ENCODE results near the gene POLR3B. TPM values are rescaled to one million over a fixed set of nuclear protein-coding genes. Genes with fewer than 3 reads are reported as not detected.

The POLR3B gene
- total RNA-seq: 9.6 TPM
- long read RNA-seq, full-length matches to known transcripts: 13 of 15 reads
- long read RNA-seq, partial matches to known transcripts: 2 of 15 reads
- long read RNA-seq, other reads (novel, unspliced or antisense): 0 of 15 reads

- Histone ChIP-seq H3K27me3 (ENCODE audit: low read depth) (no peaks in the 10 kb centered on the region), H3K36me3 (no peaks in the 10 kb centered on the region), H3K27ac (peak within 1 kb of the TSS; percentile 93), H3K4me1 (peaks cover 21% of the 10 kb centered on the region), H3K9me3 (no peaks in the 10 kb centered on the region), H3K4me3 (peak within 1 kb of the TSS; percentile 78)
- TF ChIP-seq CTCF (IDR thresholded peaks at IDR 0.05): peak; percentile 92
- ATAC-seq (peak; percentile 95 to 98), DNase-seq (peak; percentile 97)
- intact Hi-C loops (cut with DNase I): loop anchor here (10.0 kb wide), 1 partner anchor 53 kb away; the partner anchor contains the start of gene TCP11L2
These were observed at the start of gene POLR3B for GRCh38 chr12:106357549-106358395. POLR3B (plus strand) TSS chr12:106357748; CDS start chr12:106357880, 132 bp downstream.

- Histone ChIP-seq H3K27me3 (ENCODE audit: low read depth) (no peaks in the 10 kb centered on the region), H3K4me3 (no peak overlapping the region), H3K36me3 (peaks cover 16% of the 10 kb centered on the region), H3K4me1 (peaks cover 81% of the 10 kb centered on the region), H3K27ac (no peak overlapping the region), H3K9me3 (no peaks in the 10 kb centered on the region)
- DNase-seq: no peak
- no peak for ATAC-seq
- no peak for TF ChIP-seq CTCF (IDR thresholded peaks at IDR 0.05)
- intact Hi-C loops (cut with DNase I): loop anchor here (10.0 kb wide), 1 partner anchor 47 kb away; the partner anchor contains the start of gene POLR3B
These were observed 49.4 kb upstream of the POLR3B start for GRCh38 chr12:106308121-106308520.

GRCh38 chr12:106308611-106309010 lies 48.9 kb upstream of the POLR3B start:
- peaks cover 19% of the 10 kb centered on the region for H3K36me3 ChIP-seq
- no peak overlapping the region for H3K4me3 ChIP-seq
- intact Hi-C loops (cut with DNase I): loop anchor here (10.0 kb wide), 1 partner anchor 46 kb away; the partner anchor contains the start of gene POLR3B
- H3K4me1 ChIP-seq: peaks cover 80% of the 10 kb centered on the region
- no peak overlapping the region for H3K27ac ChIP-seq
- DNase-seq (no peak), ATAC-seq (no peak)
- no peak for TF ChIP-seq CTCF (IDR thresholded peaks at IDR 0.05)
- H3K9me3 ChIP-seq: no peaks in the 10 kb centered on the region
- H3K27me3 ChIP-seq (ENCODE audit: low read depth): no peaks in the 10 kb centered on the region

GRCh38 chr12:106309671-106310505 lies 47.7 kb upstream of the POLR3B start:
- ATAC-seq (peak; percentile 82 to 87), DNase-seq (no peak)
- peaks cover 23% of the 10 kb centered on the region for H3K36me3 ChIP-seq
- H3K27ac ChIP-seq: no peak overlapping the region
- intact Hi-C loops (cut with DNase I): loop anchor here (10.0 kb wide), 1 partner anchor 45 kb away; the partner anchor contains the start of gene POLR3B
- no peak overlapping the region for H3K4me3 ChIP-seq
- TF ChIP-seq CTCF (IDR thresholded peaks at IDR 0.05): no peak
- H3K9me3 ChIP-seq: no peaks in the 10 kb centered on the region
- no peaks in the 10 kb centered on the region for H3K27me3 ChIP-seq (ENCODE audit: low read depth)
- H3K4me1 ChIP-seq: peaks cover 67% of the 10 kb centered on the region

- TF ChIP-seq CTCF (IDR thresholded peaks at IDR 0.05): no peak
- ATAC-seq (peak in 1 of 2 donors; percentile 45), DNase-seq (no peak)
- intact Hi-C loops (cut with DNase I): no loop called here
- Histone ChIP-seq H3K36me3 (peaks cover 31% of the 10 kb centered on the region), H3K27me3 (ENCODE audit: low read depth) (no peaks in the 10 kb centered on the region), H3K9me3 (no peaks in the 10 kb centered on the region), H3K4me3 (no peak overlapping the region), H3K4me1 (peaks cover 59% of the 10 kb centered on the region), H3K27ac (peak overlapping the region; percentile 13)
These were observed 46.9 kb upstream of the POLR3B start for GRCh38 chr12:106310687-106311086.

Data from lower lobe of right lung (tissue), 2 donors.